ENCODE results near the gene RBFA. TPM values are rescaled to one million over a fixed set of nuclear protein-coding genes. Genes with fewer than 3 reads are reported as not detected.

Gene RBFA
- total RNA-seq, 2 experiments from 2014 or later, result 41.7 to 45.5 TPM

DNA sequence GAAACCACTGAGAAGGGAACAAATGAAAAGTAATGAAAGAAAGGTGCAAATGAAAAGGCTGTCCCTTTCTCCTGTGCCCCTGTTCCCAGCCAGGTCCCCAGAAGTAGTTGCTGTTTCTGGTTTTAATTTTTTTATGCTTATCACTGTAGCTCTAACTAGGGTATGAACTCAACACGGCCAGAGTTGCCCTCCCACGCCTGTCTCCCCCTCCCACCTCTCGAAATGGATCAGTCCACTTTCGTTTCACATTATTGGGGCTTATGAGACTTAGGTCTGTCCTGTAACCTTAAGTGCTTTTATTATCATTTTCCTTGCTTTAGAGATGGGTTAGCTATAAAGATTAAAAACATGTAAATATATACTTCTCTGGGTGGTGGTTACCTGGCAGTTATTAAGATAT is 8.6 kb downstream of the RBFA start:
- H3K4me1 Mint-ChIP-seq (ENCODE audit: low read depth), result peaks cover 3% of the 10 kb centered on the region
- no peak for DNase-seq
- CTCF ChIA-PET, result no interaction called here
- POLR2A ChIA-PET, result interaction anchor here (0.7 kb wide), 1 partner anchor 8 kb away, joined by 3 read pairs; the partner anchor contains the start of gene RBFA
- no peak for ATAC-seq
- H3K4me3 Mint-ChIP-seq, result no peak overlapping the region
- intact Hi-C loops (cut with micrococcal nuclease), result no loop called here
- no peaks in the 10 kb centered on the region for H3K27me3 Mint-ChIP-seq
- TF ChIP-seq, protein P1, sequence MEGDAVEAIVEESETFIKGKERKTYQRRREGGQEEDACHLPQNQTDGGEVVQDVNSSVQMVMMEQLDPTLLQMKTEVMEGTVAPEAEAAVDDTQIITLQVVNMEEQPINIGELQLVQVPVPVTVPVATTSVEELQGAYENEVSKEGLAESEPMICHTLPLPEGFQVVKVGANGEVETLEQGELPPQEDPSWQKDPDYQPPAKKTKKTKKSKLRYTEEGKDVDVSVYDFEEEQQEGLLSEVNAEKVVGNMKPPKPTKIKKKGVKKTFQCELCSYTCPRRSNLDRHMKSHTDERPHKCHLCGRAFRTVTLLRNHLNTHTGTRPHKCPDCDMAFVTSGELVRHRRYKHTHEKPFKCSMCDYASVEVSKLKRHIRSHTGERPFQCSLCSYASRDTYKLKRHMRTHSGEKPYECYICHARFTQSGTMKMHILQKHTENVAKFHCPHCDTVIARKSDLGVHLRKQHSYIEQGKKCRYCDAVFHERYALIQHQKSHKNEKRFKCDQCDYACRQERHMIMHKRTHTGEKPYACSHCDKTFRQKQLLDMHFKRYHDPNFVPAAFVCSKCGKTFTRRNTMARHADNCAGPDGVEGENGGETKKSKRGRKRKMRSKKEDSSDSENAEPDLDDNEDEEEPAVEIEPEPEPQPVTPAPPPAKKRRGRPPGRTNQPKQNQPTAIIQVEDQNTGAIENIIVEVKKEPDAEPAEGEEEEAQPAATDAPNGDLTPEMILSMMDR (IDR thresholded peaks at IDR 0.05), result no peak
- no peaks in the 10 kb centered on the region for H3K9me3 Mint-ChIP-seq
- H3K36me3 Mint-ChIP-seq (ENCODE audit: low read depth), result peaks cover 56% of the 10 kb centered on the region
- H3K27ac Mint-ChIP-seq, result no peak overlapping the region

DNA sequence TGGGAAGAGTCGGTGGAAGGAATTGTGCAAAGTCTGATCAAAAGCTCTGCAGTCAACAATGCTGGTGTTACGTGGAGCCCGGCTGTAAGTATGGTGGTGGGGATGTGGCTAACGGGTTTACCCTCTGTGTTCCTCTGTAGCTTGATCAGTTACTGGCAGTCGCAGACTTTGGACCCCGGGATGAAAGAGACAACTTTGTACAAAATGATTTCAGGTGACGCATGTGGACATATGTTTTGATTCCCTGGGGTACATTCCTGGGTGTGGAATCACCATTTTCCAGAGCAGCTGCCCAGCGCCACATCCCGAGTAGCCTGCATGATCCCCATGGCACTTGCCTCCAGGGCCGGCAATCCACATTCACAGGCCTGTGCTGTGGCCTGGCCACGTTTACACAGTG is 9.8 kb downstream of the RBFA start:
- H3K4me3 Mint-ChIP-seq, result no peak overlapping the region
- H3K36me3 Mint-ChIP-seq (ENCODE audit: low read depth), result peaks cover 53% of the 10 kb centered on the region
- H3K27me3 Mint-ChIP-seq, result no peaks in the 10 kb centered on the region
- ATAC-seq, result no peak
- CTCF ChIA-PET, result interaction anchor here (1.0 to 1.3 kb wide), 2 partner anchors 12 to 15 kb away, joined by 3 read pairs; no protein-coding TSS in a partner anchor
- H3K4me1 Mint-ChIP-seq (ENCODE audit: low read depth), result no peaks in the 10 kb centered on the region
- H3K27ac Mint-ChIP-seq, result no peak overlapping the region
- TF ChIP-seq, protein P1 (IDR thresholded peaks at IDR 0.05), result no peak
- POLR2A ChIA-PET, result no interaction called here
- H3K9me3 Mint-ChIP-seq, result no peaks in the 10 kb centered on the region
- intact Hi-C loops (cut with micrococcal nuclease), result no loop called here
- DNase-seq, result no peak

DNA sequence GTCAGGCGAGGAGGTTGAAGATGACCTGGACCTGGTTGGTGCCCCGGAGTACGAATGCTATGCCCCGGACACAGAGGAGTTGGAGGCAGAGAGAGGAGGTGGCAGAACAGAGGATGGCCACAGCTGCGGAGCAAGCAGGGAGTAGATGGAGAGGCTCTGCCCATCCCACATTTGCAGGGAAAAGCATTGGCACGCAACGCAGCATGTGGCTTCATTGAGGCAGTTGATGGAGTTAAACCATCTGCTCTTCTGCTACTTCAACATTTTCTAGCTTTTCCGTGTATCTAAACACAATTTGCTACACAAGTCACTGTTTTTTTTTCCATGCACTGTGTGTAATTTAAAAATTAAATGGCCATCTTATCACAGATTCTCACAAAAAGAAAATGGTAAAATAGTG is 11.8 kb downstream of the RBFA start:
- no peak overlapping the region for H3K27ac Mint-ChIP-seq
- no peak overlapping the region for H3K4me3 Mint-ChIP-seq
- H3K36me3 Mint-ChIP-seq (ENCODE audit: low read depth), result peaks cover 50% of the 10 kb centered on the region
- no peaks in the 10 kb centered on the region for H3K27me3 Mint-ChIP-seq
- intact Hi-C loops (cut with micrococcal nuclease), result no loop called here
- ATAC-seq (no peak), DNase-seq (no peak)
- ChIA-PET CTCF (interaction anchor here (0.6 to 0.7 kb wide), 2 partner anchors 15 to 111 kb away, joined by 3 read pairs; no protein-coding TSS in a partner anchor), POLR2A (interaction anchor here (0.7 kb wide), 1 partner anchor 12 kb away, joined by 4 read pairs; the partner anchor contains the start of gene RBFA)
- peaks cover 2% of the 10 kb centered on the region for H3K9me3 Mint-ChIP-seq
- H3K4me1 Mint-ChIP-seq (ENCODE audit: low read depth), result no peaks in the 10 kb centered on the region
- TF ChIP-seq, protein P1 (IDR thresholded peaks at IDR 0.05), result no peak

DNA sequence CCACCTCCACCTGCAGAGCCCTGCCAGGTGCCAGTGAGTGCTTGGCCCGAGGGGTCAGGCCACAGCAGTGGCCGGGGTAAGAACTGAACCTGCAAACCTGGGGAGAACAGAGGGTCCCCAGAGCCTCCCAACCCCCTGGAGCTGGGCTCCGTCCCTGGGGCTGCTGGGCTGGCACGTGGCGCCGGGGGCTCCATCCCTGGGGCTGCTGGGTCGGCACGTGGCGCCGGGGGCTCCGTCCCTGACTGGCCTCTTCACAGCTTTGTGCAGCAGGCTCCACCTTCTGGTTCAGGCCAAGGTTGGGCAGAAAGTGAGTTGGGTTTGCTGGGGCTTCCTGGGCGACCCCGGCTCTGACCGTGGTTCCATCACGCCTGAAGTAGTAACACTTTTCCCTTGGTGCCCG is 12.2 kb downstream of the RBFA start:
- H3K27ac Mint-ChIP-seq, result no peak overlapping the region
- peaks cover 51% of the 10 kb centered on the region for H3K36me3 Mint-ChIP-seq (ENCODE audit: low read depth)
- H3K4me3 Mint-ChIP-seq, result no peak overlapping the region
- intact Hi-C loops (cut with micrococcal nuclease), result no loop called here
- peaks cover 6% of the 10 kb centered on the region for H3K9me3 Mint-ChIP-seq
- ChIA-PET POLR2A (no interaction called here), CTCF (interaction anchor here (0.6 to 0.7 kb wide), 2 partner anchors 14 to 111 kb away, joined by 3 read pairs; no protein-coding TSS in a partner anchor)
- no peaks in the 10 kb centered on the region for H3K4me1 Mint-ChIP-seq (ENCODE audit: low read depth)
- TF ChIP-seq, protein P1 (IDR thresholded peaks at IDR 0.05), result no peak
- H3K27me3 Mint-ChIP-seq, result no peaks in the 10 kb centered on the region
- ATAC-seq, result no peak
- DNase-seq, result no peak

DNA sequence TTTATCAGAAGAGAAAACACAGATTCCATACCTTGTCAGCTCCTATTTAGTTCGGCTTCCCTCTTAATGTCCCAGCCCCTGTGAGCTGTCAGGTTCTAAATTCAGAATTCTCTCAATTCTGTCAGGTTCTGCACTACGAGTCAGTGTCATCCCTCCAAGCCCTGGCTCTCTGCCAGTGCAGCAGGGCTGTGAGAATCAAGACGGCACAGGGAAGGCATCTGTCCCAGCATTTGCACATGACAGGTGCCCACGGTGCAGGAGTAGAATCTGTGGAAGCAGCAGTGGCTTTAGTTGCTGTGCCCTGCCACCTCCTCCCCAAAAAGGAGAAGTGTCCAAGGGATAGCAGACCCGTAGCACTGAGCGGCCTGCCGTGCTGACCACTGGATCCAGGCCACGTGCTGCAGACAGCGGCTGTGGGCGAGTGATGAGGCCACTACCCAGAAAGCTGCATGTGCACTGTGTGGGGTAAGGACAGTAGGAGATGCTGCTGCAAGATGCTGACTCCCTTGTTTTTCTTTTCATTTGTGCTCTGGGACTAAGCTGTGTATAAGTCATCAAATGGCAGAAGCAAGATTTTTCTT is 12.8 kb downstream of the RBFA start:
- peaks cover 54% of the 10 kb centered on the region for H3K36me3 Mint-ChIP-seq (ENCODE audit: low read depth)
- H3K27me3 Mint-ChIP-seq, result no peaks in the 10 kb centered on the region
- H3K27ac Mint-ChIP-seq, result no peak overlapping the region
- H3K9me3 Mint-ChIP-seq, result peaks cover 11% of the 10 kb centered on the region
- ChIA-PET CTCF (no interaction called here), POLR2A (interaction anchor here (0.6 kb wide), 1 partner anchor 100 kb away, joined by 4 read pairs; no protein-coding TSS in a partner anchor)
- DNase-seq (no peak), ATAC-seq (no peak)
- intact Hi-C loops (cut with micrococcal nuclease), result no loop called here
- TF ChIP-seq, protein P1 (IDR thresholded peaks at IDR 0.05), result no peak
- H3K4me3 Mint-ChIP-seq, result no peak overlapping the region
- H3K4me1 Mint-ChIP-seq (ENCODE audit: low read depth), result no peaks in the 10 kb centered on the region
